Islet precursor cell (in vitro differentiated cells): ENCODE data around the gene SLAMF7.
"Not testable (repeated sequence)": the region's sequence is repeated elsewhere in the genome, so short reads cannot be mapped to it uniquely, and the experiment has no call there.

Source experiments
- DNase-seq: peaks from one replicate; pipeline ENCODE4 v3.0.0-alpha.2; 2018

SLAMF7 gene

DNA sequence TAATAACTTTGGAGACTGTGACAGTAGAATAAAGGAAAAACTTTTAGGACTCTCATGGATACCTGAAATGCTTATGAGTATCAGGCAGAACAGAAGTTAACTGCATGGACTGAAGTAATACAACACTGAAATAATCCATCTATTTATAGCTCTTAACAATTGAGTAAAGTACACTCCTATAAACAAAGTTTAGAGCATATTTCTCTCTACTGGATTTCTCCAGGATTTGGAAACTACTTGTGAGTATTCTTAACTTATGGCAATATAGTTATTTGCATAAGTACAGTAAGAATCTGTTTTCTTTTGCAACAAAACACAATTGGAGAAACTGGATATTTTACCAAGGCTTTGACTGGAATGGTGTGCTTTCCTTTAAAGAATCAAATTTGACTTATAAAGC is 17.6 kb upstream of the SLAMF7 start:
- DNase-seq = no peak

DNA sequence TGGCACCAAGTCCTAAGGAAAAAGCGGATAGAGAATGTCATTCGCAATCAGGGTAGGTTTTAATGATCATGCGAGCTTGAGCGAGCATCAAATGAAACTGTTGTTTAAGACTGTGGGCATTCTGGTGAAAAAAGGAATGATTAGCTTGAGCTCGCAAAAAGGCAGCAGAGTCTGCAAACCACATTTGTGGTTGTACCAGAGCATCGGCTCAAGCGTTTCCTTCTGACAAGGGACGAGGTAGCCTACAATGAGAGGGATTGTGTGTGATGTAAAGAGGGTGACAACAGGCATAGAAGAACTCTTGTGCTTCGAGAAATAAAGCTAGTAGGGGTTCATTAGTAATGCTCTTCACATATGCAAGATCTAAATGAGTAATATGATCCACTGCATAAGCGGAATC is 16.3 kb upstream of the SLAMF7 start:
- no peak for DNase-seq

DNA sequence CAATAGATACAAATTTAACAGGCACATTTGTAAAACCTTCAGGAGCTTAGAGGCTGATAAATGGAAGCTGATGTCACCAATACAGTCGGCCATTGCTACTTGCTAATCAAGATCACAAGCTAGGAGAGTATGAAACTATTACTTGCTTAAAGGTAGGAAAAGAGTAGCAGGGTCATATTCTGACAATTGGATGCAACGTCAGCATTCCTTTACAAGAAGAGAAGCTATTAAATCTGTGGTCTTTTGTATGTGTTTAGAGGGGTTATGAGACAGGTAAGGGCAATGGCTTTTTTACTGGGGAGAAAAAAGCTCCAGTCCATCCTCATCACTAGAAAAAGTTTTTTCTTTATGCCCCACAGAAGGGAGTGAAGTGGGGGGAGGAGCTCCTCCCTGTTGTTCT is 15.7 kb upstream of the SLAMF7 start:
- DNase-seq = no peak

DNA sequence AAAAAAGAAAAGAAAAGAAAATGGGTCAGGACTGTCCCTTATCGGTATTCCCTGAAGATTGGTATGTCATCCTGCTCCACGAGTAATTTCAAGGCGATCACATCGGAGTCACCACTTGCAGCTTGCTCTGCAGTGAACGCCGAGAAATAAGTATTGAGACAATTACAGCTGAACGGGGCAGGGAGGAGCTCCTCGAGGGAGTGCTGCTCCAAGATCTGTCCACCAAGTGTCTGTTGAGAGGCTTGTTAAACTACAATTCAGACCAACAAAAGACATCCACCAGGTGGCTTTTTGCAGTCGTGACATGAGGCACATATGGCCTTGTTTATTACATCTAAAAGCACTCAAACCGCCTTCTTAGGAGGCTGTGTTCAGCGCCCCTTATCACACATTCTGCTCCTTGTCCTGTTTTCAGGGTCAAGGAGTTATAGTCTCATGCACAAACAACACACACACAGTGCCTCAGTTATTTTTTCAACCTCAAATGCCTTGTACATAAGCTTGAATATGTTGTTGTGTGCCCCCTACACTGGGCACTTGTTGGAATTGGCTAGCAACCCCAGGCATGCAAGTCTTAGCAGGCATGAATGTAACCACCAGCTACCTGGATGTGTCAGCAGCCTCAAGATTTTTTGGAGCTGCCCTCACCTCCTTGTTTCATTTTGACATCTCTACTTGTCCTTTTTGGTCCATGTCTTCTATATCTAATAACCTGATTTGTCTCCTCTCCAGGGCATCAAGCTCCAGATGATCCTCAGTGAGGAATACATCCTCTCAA is 14.4 kb upstream of the SLAMF7 start:
- DNase-seq = no peak

DNA sequence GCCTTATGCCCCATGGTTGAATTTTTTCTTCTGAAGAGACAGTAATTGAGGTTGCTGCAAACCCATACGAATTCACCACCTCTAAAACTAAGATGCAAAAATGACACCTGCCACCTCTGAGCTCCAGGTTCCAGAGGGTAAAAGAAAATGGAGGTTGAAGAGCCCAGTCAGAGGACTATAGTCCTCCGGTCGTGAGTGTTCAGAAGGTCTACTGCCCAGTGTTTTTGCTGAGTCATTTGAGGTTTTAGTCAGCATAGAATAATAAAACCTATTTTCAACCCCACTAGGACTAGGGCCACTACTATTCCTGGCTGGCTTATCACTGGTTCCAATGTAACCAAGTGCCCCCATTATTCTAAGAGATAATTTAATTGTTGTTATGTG is 12.9 kb upstream of the SLAMF7 start:
- no peak for DNase-seq

DNA sequence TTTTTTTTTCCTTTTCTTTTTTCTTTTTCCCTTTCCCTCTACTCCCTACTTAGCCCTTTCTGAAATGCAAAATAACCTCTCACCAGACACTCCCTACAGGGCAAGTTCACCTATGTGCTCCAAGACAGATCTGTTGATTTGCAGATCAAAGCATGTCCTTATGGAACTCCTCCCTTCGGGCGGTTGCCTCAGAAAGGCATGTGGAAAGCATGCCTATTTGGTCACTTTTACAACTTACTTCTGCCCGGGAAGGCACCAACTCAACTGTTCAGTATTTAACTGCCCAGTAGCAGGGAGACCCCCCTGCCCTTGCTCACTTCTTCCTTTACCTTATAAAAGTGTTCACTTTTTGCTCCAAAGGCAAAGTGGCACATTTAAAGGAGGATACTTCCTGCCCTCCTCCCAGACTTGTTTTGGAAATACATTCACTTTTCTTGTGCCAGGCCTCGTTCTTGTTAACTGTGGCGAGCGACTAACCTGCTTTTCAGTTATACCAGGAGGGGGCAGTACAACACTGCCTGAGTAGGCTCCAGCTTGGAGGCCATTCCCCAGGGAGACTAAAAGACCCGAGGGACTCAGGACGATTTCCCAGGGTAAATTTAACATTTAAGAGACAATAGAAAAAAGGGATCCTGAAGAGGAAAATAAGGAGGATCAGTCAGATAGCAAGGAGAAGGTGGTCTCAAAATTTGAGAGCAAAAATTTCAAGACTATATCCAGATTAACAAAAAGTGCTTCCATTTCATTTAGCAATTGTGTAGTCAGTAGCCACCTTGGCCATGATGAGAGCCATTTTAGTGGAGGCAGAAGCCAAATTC is 12.3 kb upstream of the SLAMF7 start:
- DNase-seq = peak; percentile 95

DNA sequence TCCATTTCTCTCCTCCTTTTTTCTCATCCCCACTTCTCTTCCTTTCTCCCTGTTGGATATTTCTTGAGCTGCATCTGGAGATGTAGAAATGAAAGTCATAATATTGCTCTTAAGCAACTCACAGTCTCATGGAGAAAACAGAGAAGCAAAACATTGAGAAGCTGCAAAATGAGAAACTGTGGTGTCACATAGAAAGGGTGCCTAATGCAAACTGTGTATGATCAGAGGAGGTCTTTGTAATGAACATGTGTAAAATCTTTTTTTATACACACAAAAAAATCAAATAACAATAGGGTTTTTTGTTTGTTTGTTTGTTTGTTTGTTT is 11.8 kb upstream of the SLAMF7 start:
- no peak for DNase-seq

DNA sequence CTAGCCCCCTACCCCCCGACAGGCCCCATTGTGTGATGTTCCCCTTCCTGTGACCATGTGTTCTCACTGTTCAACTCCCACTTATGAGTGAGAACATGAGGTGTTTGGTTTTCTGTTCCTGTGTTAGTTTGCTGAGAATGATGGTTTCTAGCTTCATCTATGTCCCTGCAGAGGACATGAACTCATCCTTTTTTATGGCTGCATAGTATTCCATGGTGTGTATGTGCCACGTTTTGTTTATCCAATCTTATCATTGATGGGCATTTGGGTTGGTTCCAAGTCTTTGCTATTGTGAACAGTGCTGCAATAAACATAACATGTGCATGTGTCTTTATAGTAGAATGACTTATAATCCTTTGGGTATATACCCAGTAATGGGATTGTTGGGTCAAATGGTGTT is 7.5 kb upstream of the SLAMF7 start:
- DNase-seq = not testable (repeated sequence)

DNA sequence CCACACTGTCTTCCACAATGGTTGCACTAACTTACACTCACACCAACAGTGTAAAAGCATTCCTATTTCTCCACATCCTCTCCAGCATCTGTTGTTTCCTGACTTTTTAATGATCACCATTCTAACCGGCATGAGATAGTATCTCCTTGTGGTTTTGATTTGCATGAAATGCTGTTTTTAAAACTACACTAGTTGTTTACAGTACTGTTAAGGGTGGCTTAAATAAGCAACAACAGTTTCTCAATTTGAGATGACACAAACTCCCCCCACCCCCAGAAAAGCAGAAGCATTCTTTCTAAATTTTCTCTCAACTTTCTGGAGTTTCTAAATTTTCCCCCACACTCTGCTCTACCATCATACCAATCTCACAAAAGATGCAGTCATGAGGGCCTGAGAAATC is 7.1 kb upstream of the SLAMF7 start:
- DNase-seq = no peak

DNA sequence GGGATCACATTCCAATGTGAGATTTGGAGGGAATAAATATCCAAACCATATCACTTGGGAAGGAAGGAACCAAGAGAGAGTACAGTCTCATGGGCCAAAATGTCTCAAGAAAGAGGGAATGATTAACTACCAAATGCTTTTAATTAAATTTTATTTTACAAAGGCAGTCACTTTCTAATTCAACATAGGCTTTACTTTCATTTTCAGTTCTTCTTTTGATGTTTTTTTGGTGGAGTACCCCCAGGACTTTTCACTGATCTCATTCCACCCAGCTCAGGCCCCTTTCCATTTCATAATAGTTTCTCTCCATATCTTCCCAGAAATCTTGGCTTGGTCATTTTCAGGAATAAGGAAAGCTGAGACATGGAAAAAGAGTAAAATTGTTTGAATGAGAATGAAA is 5.1 kb upstream of the SLAMF7 start:
- DNase-seq = no peak

DNA sequence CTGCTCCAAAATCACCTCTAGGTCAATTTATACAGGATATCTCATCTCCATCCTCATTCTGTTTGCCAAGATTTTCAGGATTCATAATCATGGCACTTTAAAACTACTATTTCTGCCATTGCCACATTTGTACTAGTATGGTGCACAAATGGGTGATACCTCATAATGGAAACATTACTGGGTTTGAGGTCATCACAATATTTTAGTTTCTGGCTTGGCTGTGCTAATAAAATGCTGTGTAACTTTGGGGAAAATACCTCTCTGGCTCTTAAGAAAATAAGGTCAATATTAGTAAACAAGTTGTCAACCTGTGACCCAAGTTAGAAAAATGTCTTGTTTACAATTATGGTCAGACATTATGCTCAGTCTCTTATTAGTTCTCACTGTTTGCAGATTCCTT is 4.7 kb upstream of the SLAMF7 start:
- DNase-seq = no peak

DNA sequence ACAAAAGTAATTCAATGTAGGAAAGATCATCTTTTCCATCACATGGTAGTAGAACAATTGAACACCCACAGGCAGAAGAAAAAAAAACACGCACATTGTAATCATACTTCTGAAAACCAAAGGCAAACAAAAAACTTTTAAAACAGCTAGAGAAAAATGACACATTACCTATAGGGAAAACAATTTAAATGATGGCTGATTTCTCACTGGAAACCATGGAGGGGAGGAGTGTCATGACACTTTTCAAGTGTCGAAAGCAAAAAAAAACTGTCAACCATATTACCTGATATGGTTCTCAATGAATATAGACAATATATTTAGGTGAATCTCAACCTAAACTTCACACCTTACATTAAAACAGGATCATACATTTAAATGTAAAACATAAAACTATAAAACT is 776 bp upstream of the SLAMF7 start:
- DNase-seq = no peak

DNA sequence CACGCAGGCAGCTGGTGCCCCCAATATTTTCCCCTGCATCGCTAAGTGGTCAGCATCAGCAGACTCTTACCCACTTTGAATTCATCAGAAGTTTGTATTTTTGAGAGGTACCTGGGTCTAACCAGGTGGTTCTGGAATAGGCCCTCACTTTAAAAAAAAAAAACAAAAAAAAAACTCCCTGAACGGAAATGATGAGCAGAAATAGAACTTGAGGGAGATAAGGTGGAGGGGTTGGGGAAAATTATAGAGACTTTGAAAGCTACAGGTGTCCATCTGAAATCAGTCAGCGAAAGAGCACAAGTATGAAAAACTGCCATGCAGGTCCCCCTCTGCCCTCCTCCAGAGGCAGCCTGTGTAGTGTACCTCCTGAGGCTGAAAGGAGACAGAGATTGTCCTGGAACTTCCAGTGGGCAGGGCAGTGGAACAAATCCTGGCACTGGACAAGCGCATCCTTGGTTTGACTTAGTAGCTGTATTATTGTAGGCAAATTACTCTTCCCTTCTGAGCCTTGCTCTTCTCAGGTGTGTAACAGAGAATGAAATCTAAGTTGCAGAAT is 1.2 kb downstream of the SLAMF7 start:
- DNase-seq = no peak

DNA sequence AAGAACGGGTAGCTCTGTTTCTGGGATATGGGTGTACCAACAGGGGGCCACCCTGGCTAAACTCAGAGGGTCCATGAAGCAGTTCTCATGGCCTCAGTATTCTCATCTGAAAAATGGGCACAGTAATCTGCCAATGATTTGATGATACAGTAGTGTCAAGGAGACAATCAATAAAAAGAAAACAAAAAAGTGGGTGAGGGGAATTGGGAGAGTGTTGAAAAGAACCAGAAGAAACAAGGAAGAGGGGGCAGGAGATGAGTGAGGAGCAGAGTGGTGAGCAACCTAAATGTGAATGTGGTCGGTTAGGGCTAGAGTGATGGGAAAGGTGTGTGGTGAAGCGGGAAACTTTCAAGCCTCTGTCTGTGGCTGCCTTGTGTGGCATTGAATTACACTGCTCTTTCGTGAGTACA is 2.0 kb downstream of the SLAMF7 start:
- no peak for DNase-seq

DNA sequence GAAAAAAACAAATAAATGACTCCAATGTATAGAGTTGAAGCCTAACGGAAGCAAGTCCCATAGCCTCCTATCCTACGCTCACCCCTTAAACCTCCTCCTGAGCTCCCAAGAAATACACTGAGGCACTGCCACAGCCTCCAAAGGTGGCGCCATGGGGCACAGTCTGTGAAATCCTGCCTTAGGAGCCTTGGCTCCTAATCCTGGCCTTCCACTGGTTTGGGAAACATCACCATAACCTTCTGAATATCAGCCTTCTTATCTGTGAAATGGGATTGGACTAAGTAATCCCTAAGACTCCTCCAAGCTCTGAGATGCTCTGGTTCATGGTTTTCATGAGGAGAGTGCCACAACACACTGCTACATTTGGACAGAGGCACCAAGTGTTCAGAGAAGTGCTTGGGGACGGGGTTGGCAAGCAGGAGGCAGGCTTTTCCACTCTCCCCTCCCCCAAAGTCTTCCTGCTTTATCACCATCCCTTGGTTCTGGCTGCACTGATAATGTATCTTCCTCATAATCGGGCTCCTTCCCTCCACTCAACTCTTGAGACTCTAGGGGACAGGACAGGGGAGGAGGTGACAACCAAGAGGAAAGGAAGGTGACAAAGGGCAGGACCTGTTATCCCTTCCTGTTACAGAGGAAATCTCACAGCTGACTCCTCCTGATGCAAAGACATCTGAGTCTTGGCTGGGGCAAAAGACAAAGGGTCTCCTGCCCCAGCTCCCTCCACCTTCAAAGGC is 2.7 kb downstream of the SLAMF7 start:
- no peak for DNase-seq

DNA sequence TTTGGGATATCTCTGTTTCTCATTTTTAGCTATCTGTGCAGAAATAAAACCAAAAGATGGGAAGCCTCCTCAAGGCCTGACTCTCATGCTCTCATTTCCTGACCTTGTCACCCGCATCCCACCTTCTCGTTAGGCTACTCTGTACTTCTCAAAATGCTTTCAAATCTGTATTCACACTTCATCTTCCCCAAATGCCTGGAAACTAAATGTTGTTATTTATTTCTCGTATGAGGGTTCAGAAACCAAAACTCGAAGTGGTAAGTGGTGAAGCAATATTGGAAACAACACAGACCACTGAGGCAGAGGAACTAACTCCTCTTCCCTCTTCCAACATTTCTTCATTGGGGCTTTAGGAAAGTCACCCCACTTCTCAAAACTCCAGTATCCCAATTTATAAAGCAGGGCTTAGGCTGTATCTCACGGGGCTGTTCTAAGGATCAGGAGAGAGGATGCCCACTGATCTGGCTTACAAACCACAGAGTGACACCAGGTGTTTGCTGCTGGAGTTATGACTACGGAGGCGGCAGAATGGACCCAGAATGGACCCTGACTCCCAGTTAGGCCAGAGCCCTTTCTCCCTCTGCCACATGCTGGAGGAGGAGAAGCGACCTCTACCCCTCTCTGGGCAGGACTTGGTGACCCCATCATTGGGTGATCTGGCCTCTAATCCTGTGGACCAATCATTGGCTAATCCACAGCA is 3.5 kb downstream of the SLAMF7 start:
- no peak for DNase-seq

DNA sequence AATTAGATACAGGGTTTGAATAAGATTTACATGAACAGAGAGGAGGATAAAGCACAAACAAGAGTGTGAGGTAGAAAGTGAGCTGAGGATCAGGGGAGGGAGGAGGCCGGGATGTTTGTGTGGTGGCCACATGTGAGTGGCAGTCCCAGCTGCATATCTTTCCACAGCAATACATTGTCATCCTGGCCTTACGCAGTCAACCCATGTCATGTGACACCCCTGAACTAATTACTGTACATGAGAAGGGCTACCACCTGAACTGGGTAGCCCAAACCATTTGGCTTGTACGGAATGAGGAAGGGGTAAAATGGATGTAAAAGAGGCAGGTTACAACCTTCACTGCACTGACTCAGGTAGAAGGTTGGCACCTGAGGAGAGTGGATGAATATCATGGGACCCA is 4.2 kb downstream of the SLAMF7 start:
- DNase-seq = no peak

DNA sequence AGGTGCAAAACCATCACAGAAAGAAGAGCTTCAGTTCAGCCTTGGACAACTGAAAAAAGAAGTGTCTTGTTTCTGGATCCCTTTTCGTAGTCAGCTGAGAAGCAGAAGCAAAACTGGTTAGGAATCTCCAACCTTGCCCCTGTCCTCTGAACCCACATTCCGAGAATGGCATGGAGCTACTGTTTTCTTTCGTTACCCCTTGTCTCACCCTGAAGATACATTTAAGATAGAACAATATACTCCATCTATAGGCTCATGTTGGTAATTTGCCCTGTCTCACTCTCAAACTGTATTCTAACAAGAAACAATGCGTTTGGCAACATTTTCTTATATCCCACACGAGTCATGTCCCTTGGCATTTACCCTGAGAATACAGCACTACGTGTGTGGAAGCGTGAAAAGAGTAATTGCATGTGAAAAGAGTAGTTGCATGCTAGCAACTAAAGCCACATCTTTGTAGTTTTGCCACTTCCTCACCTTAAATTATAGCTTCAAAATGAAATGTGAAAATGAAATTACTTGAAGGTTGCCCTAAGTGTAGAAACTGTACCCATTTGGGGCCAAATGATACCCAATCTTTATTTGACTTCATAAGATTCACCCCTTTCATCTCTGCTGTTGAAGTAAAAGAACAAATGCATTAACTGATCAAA is 5.3 kb downstream of the SLAMF7 start:
- no peak for DNase-seq

DNA sequence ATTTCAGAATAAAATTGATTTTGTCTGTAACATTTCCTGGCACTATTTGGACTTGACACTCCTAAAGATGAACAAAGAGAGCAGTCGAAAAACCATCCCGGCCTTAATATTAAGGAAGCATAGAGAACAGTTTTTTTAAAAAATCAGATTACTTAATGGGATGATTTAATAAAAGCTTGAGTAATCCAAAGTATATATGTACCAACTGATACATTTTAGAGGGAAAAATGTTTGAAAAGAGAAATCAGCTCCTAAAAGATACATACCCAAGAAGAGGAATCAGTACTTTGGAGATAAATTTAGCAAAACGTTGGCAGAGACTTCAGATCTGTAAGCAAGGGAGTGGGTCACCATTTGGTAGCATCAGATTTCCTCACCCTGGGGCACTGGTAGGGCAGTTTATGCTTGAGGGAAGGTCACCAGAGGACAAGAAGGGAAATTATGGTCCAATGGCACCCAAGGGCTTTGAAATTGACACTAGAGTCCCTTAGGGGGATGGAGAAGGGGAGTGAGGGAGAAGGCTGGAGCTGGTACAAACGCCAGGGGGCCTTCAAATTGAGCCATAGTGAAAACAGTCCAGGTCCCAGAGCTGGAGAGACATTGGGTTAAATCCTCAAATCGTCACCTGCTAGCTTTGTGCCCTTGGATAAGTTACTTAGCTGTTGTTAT is 5.9 kb downstream of the SLAMF7 start:
- DNase-seq = no peak

DNA sequence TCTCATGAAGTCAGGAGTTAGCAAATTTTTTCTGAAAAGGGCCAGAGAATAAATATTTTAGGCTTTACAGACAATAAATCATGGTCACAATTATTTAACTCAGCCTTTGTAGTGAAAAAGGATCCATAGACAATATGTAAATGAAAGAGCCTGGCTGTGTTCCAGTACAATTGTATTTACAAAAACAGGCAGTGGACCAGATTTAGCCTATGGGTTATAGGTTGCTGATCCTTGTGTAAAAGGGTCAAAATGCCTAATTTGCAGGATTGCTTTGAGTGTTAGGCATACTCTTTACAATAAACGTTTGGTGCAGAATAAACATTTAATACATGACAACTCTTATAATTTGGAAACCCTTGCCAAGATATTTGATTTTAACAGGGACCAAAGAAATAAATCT is 6.5 kb downstream of the SLAMF7 start:
- DNase-seq = no peak

DNA sequence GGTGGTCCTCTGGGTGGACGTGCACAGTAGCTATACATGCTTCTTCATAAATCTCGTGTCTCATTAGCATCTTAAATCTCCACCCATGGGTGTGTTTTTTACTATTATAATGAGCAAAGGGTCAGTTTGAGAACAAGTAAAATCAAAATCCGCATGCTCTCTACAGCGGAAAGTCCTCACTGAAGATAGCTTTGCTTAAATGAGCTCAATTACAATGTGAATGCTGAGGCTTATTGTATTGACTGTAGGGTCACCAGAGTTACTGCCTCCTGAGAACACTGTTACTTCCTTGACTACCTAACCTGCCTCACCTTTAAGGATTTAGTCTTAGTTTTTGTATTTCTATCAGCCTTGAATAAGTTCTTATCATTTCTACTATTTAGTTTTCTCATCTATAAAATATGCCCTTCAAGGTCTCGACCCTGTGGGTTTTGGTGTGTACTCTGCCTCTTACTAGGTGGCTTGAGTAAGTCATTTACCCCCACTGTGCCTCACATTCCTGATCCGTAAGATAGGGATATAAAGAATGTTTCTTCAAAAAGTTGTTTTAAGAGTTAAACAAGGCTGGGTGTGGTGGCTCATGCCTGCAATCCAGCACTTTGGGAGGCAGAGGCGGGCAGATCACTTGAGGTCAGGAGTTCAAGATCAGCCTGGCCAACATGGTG is 7.9 kb downstream of the SLAMF7 start:
- no peak for DNase-seq
